Upper lobe of left lung (tissue), 6 donors: Measurements from ENCODE around the gene TMEM138. TPM values are rescaled to one million over a fixed set of nuclear protein-coding genes. Genes with fewer than 3 reads are reported as not detected.

ENCODE experiments used
- ATAC-seq, 2 donors: fragments of 200-7000 bp; cut with Tn5 transposase; one replicate each; pipeline ENCODE4 v1.9.1; 2022; ENCODE audit warnings: mild to moderate bottlenecking in 2 of 2, moderate library complexity in 2 of 2; ENCODE audit not compliant: low FRiP score in 2 of 2
- DNase-seq, 2 donors: peaks; one replicate each; pipeline ENCODE4 v3.0.0-alpha.2; 2019 to 2020
- H3K27ac ChIP-seq, 4 donors: fragments of 200-600 bp; sonication (generic); one replicate each; pipeline ENCODE4 v1.5.1; 2016 to 2019
- H3K27me3 ChIP-seq, 4 donors: fragments of 200-600 bp; sonication (generic); one replicate each; pipeline ENCODE4 v1.5.1; 2017 to 2019
- H3K36me3 ChIP-seq, 4 donors: fragments of 200-600 bp; sonication (generic); one replicate each; pipeline ENCODE4 v1.5.1; 2016 to 2019
- H3K4me1 ChIP-seq, 4 donors: fragments of 200-600 bp; sonication (generic); one replicate each; pipeline ENCODE4 v1.5.1; 2018 to 2019
- H3K4me3 ChIP-seq, 4 donors: fragments of 200-600 bp; sonication (generic); one replicate each; pipeline ENCODE4 v1.5.1; 2017 to 2019; ENCODE audit warnings: mild to moderate bottlenecking in 2 of 4, moderate library complexity in 1 of 4
- H3K9me3 ChIP-seq, 4 donors: fragments of 200-600 bp; sonication (generic); one replicate each; pipeline ENCODE4 v1.5.1; 2018 to 2019
- CTCF ChIP-seq, 6 experiments: fragments of 450-650 bp in 4 of 6; fragments of 200-600 bp in 2 of 6; sonication (generic) in 2 of 6; IDR thresholded peaks; one replicate each; pipeline ENCODE4 v1.5.1; 2016 to 2019; ENCODE audit warnings: antibody characterized with exemption in 6 of 6
- EP300 ChIP-seq, 4 donors: sonication (generic); formaldehyde crosslinking; IDR thresholded peaks; one replicate each; pipeline ENCODE4 v1.5.1; 2017; ENCODE audit warnings: antibody characterized with exemption in 4 of 4, control low read depth in 2 of 4
- POLR2A ChIP-seq, 4 donors: fragments of 450-650 bp; IDR thresholded peaks; one replicate each; pipeline ENCODE4 v1.5.1; 2016 to 2017; ENCODE audit warnings: antibody characterized with exemption in 4 of 4, mild to moderate bottlenecking in 2 of 4
- POLR2AphosphoS5 ChIP-seq, 2 donors: sonication (generic); formaldehyde crosslinking; IDR thresholded peaks; one replicate each; pipeline ENCODE4 v1.5.1; 2017; ENCODE audit warnings: antibody characterized with exemption in 2 of 2
- WGBS, 2 donors: methylation state at CpG; one replicate each; pipeline ENCODE4 v1.1.5; 2017 to 2018; 5-methylcytosine and 5-hydroxymethylcytosine counted together
- total RNA-seq, 6 donors: library from RNA; depleted of rRNA in 4 of 6; stranded (reverse); fragments of >200 nt in 4 of 6; gene quantifications; one replicate each; pipeline versions ENCODE4 v1.1.0 to v1.2.1, GENCODE V29; 2016 to 2021
- donor health status: DM: no; HTN: no; CAD: no; lungs with moderate emphysema.
- donor health status: DM: no; HTN: yes; CAD: no; lungs with severe emphysema.

TMEM138 gene
- total RNA-seq, 6 donors from 2014 or later = 23.5 to 95.3 (median 34.5) TPM

- Histone ChIP-seq H3K27ac (no peak overlapping the region), H3K4me3 (no peak overlapping the region), H3K36me3 (peaks cover 29 to 68% (median 55%) of the 10 kb centered on the region in 4 donors), H3K9me3 (no peaks in the 10 kb centered on the region), H3K4me1 (peaks cover 10 to 14% (median 12%) of the 10 kb centered on the region in 4 donors), H3K27me3 (no peaks in the 10 kb centered on the region)
- no peak for DNase-seq
- 90 to 92% methylated on average over 6 of the region's 6 CpGs for WGBS, 2 donors
- TF ChIP-seq CTCF (IDR thresholded peaks at IDR 0.05) (no peak), POLR2AphosphoS5 (IDR thresholded peaks at IDR 0.05) (no peak), POLR2A (IDR thresholded peaks at IDR 0.05) (no peak), EP300 (IDR thresholded peaks at IDR 0.05) (no peak)
- no peak for ATAC-seq
Observed at GRCh38 chr11:61367406-61367805, 5.2 kb downstream of the TMEM138 start.

GRCh38 chr11:61368646-61369045, 6.5 kb downstream of the TMEM138 start:
- H3K4me1 ChIP-seq = peaks cover under 1 to 4% (median 2%) of the 10 kb centered on the region in 4 donors
- no peaks in the 10 kb centered on the region for H3K9me3 ChIP-seq
- no peak for ATAC-seq
- TF ChIP-seq POLR2A (IDR thresholded peaks at IDR 0.05) (no peak), POLR2AphosphoS5 (IDR thresholded peaks at IDR 0.05) (no peak), CTCF (IDR thresholded peaks at IDR 0.05) (no peak), EP300 (IDR thresholded peaks at IDR 0.05) (no peak)
- no peak overlapping the region for H3K4me3 ChIP-seq
- H3K36me3 ChIP-seq = peaks cover 29 to 68% (median 55%) of the 10 kb centered on the region in 4 donors
- 80 to 93% methylated on average over 6 to 7 of the region's 7 CpGs for WGBS, 2 donors
- H3K27ac ChIP-seq = peak overlapping the region in 1 of 4 donors; percentile 17
- H3K27me3 ChIP-seq = no peaks in the 10 kb centered on the region
- DNase-seq = no peak

DNA sequence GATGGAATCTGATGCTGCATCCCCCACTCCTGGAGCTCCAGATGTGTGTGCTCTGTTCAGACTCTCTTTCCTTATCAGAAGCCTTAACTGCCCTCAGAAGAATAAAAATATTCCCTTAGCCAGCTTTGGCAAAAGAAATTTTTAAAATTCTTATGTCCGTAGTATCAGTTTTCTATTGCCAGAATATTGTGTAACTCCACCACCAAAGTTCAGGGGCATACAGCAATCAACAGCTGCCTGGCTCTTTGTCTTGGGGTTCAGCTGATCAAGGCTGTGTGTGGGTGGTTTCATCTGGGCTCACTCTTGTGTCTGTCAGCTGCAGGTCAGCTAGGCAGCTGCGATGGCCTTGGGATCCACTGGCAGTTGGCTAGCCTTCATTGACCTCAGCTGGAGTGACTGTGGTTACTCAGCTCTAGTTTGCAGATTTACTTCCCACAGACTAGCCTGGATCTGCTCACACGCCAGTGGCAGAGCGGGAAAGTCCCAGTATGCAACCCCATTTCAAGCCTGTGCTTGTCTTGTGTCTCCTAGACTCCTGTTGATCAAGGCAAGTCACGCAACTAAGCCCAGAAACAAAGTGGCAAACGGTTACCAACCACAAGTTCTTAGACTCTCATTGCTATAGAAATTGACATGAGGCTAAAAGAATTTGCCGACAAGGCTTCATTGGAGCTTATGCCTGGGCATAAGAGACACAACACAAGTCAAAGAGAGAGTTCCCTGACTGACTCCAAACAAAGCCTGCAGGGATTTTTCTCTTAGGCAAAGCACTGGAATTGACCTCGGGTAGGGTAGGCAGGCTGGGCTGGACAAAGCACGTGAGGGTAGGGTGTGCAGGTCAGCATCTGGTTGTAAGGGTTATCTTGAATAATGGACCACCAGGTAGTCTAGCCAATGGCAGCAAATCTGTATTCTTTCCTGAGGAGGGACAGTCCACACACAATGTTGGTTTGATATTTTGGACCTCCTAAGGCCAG, 7.5 kb downstream of the TMEM138 start:
- no peaks in the 10 kb centered on the region for H3K9me3 ChIP-seq
- WGBS, 2 donors = 79% methylated on average over 9 of the region's 9 CpGs
- no peaks in the 10 kb centered on the region for H3K4me1 ChIP-seq
- no peaks in the 10 kb centered on the region for H3K27me3 ChIP-seq
- TF ChIP-seq POLR2AphosphoS5 (IDR thresholded peaks at IDR 0.05) = peak; percentile 67 to 74
- TF ChIP-seq CTCF (IDR thresholded peaks at IDR 0.05) = no peak
- peak in 1 of 4 donors; percentile 1 for TF ChIP-seq EP300 (IDR thresholded peaks at IDR 0.05)
- peak in 1 of 4 donors; percentile 12 for TF ChIP-seq POLR2A (IDR thresholded peaks at IDR 0.05)
- peak in 1 of 2 donors; percentile 37 for DNase-seq
- peak overlapping the region in 3 of 4 donors; percentile 26 to 45 (median 43) for H3K27ac ChIP-seq
- peak; percentile 80 to 89 for ATAC-seq
- no peak overlapping the region for H3K4me3 ChIP-seq
- H3K36me3 ChIP-seq = peaks cover 25 to 59% (median 48%) of the 10 kb centered on the region in 4 donors

- 76 to 92% methylated on average over 8 of the region's 8 CpGs for WGBS, 2 donors
- Histone ChIP-seq H3K4me3 (no peak overlapping the region), H3K36me3 (peaks cover 21 to 53% (median 41%) of the 10 kb centered on the region in 4 donors)
Observed at GRCh38 chr11:61370349-61371005, 8.3 kb downstream of the TMEM138 start.

More at GRCh38 chr11:61370349-61371005, 8.3 kb downstream of the TMEM138 start:
- no peaks in the 10 kb centered on the region for H3K9me3 ChIP-seq
- no peaks in the 10 kb centered on the region for H3K4me1 ChIP-seq
- ATAC-seq (no peak), DNase-seq (no peak)
- H3K27ac ChIP-seq = peak overlapping the region in 2 of 4 donors; percentile 26 to 45
- TF ChIP-seq CTCF (IDR thresholded peaks at IDR 0.05) = no peak
- TF ChIP-seq POLR2A (IDR thresholded peaks at IDR 0.05) = no peak
- no peak for TF ChIP-seq POLR2AphosphoS5 (IDR thresholded peaks at IDR 0.05)
- no peak for TF ChIP-seq EP300 (IDR thresholded peaks at IDR 0.05)
- no peaks in the 10 kb centered on the region for H3K27me3 ChIP-seq
